ENCODE measurements around the gene CD6. TPM values are rescaled to one million over a fixed set of nuclear protein-coding genes. Genes with fewer than 3 reads are reported as not detected.

The CD6 gene
- total and polyA plus RNA-seq, 12 donors: 0.22 to 8.4 (median 2.1) TPM

DNA sequence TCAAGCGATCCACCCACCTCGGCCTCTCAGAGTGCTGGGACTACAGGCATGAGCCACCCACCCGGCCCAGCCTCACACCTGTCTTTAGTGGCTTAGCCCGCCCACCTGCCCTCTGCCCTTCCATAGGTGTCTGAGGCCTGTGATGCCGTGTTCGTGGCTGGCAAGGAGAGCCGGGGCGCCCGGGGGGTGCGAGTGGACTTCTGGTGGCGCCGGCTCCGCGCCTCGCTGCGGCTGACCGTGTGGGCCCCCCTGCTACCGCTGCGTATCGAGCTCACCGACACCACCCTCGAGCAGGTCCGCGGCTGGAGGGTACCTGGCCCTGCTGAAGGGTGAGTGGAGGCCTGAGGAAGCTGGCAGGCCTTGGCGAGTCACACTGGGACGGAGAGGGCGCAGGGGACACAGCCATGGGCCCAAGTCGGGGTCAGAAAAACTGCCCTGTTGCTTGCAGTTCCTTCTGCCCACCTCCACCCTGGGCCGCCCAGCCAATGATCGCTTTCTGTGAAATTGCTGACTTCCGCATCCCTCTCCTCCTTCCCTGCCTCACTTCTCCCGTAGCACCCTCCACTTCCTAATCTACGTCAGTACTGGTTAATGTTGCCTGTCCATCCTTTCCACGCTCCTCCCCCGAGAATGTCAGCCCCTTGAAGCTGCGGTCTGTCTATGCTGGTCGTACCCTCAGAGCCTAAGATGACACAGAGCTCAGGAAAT lies 37.9 kb upstream of the CD6 start:
- H3K4me3 ChIP-seq: no peak overlapping the region
- no peak overlapping the region for H3K27ac ChIP-seq
- H3K36me3 ChIP-seq (replicated peaks in 1 of 2): no peaks in the 10 kb centered on the region
- TF ChIP-seq POLR2A (IDR thresholded peaks at IDR 0.05): no peak
- TF ChIP-seq CTCF (IDR thresholded peaks at IDR 0.05): no peak
- H3K4me1 ChIP-seq (replicated peaks in 1 of 2): no peaks in the 10 kb centered on the region
- no peak for DNase-seq
- intact Hi-C loops (cut with DNase I): no loop called here
- no peaks in the 10 kb centered on the region for H3K9me3 ChIP-seq (replicated peaks in 1 of 3)
- H3K27me3 ChIP-seq: no peaks in the 10 kb centered on the region
- WGBS, 4 donors: 92 to 95% (median 94%) methylated on average over 24 to 37 of the region's 37 CpGs

GRCh38 chr11:60934124-60934789 lies 37.2 kb upstream of the CD6 start:
- no peak for DNase-seq
- H3K27me3 ChIP-seq: no peaks in the 10 kb centered on the region
- intact Hi-C loops (cut with DNase I): no loop called here
- 88 to 95% (median 95%) methylated on average over 29 to 57 of the region's 57 CpGs for WGBS, 4 donors
- no peaks in the 10 kb centered on the region for H3K4me1 ChIP-seq (replicated peaks in 1 of 2)
- no peak overlapping the region for H3K4me3 ChIP-seq
- TF ChIP-seq POLR2A (IDR thresholded peaks at IDR 0.05): no peak
- TF ChIP-seq CTCF (IDR thresholded peaks at IDR 0.05): no peak
- H3K27ac ChIP-seq: no peak overlapping the region
- no peaks in the 10 kb centered on the region for H3K9me3 ChIP-seq (replicated peaks in 1 of 3)
- H3K36me3 ChIP-seq (replicated peaks in 1 of 2): no peaks in the 10 kb centered on the region

DNA sequence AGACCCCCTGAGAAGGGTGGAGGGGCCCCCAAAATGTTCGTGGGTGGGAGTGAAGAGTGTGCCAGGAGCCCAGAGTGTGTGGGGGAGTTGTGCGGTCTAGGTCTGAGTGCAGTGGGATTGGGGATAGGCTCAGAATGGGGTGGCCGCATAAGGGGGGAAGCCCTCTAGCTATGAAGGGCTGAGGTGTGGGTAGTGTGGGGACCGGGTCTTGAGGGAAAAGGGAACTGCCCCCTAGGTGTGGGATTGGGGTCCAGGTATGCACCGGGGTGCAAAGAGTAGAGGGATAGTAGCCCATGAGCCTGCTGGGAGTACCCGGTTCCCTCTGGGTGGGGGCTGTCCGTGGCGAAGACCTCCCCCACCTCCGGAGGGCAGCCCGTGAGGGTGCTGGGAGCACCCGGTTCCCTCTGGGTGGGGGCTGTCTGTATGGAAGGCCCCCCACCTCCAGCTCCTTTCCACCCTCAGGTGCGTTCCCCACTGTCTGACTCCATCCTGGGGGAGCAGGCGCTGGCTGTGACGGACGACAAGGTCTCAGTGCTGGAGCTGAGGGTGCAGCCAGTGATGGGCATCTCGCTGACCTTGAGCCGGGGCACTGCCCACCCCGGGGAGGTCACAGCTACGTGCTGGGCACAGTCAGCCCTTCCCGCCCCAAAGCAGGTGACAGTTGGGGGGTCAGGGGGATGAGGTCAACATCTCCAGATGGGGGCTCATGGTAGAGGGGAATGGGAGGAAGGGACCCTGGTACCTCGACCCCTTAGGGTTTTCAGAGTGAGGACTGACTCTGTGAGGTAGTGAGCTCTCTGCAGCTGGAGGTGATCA lies 36.5 kb upstream of the CD6 start:
- no peak overlapping the region for H3K27ac ChIP-seq
- WGBS, 4 donors: 78 to 86% (median 83%) methylated on average over 12 to 21 of the region's 21 CpGs
- H3K4me1 ChIP-seq (replicated peaks in 1 of 2): no peaks in the 10 kb centered on the region
- H3K36me3 ChIP-seq (replicated peaks in 1 of 2): peaks cover 0 to 3% of the 10 kb centered on the region in 2 donors
- DNase-seq: no peak
- no peaks in the 10 kb centered on the region for H3K9me3 ChIP-seq (replicated peaks in 1 of 3)
- intact Hi-C loops (cut with DNase I): no loop called here
- no peak for TF ChIP-seq POLR2A (IDR thresholded peaks at IDR 0.05)
- no peak for TF ChIP-seq CTCF (IDR thresholded peaks at IDR 0.05)
- H3K27me3 ChIP-seq: no peaks in the 10 kb centered on the region
- no peak overlapping the region for H3K4me3 ChIP-seq
